Keratinocyte (primary cell): ENCODE results near the gene HIPK1. TPM values are rescaled to one million over a fixed set of nuclear protein-coding genes. Genes with fewer than 3 reads are reported as not detected.

Experiments used
- DNase-seq: peaks from one replicate; pipeline ENCODE4 v3.0.0-alpha.2; 2011; ENCODE audit warnings: low read depth, missing footprints, low spot score
- FAIRE-seq: peaks from 2 replicates; lab custom pipeline; 2011; peaks lifted over from hg19 to GRCh38; lab: Jason Lieb, UNC
- H2AFZ ChIP-seq: 2 replicates; pipeline ENCODE4 v1.6.0; 2012; ENCODE audit warnings: low read length, control low read depth, inconsistent platforms; ENCODE audit not compliant: control insufficient read depth
- H3K27ac ChIP-seq: 2 replicates; pipeline ENCODE4 v1.5.1; 2011; ENCODE audit warnings: low read length; ENCODE audit not compliant: control insufficient read depth, insufficient read depth
- H3K27me3 ChIP-seq: 3 replicates; pipeline ENCODE4 v1.6.0; 2011; ENCODE audit warnings: low read length; ENCODE audit not compliant: control insufficient read depth, insufficient read depth; ENCODE audit errors: extremely low read depth
- H3K36me3 ChIP-seq, 2 experiments: 2 replicates in 1 of 2; 3 replicates in 1 of 2; pipeline ENCODE4 v1.5.1; 2011; ENCODE audit warnings: low read length in 2 of 2, mild to moderate bottlenecking in 1 of 2; ENCODE audit not compliant: control insufficient read depth in 2 of 2, insufficient read depth in 2 of 2; ENCODE audit errors: extremely low read depth in 1 of 2
- H3K4me1 ChIP-seq: 3 replicates; pipeline ENCODE4 v1.5.1; 2011; ENCODE audit warnings: low read length; ENCODE audit not compliant: control insufficient read depth, insufficient read depth; ENCODE audit errors: extremely low read depth
- H3K4me2 ChIP-seq: 3 replicates; pipeline ENCODE4 v1.6.0; 2011; ENCODE audit warnings: low read depth, low read length; ENCODE audit not compliant: control insufficient read depth, insufficient read depth; ENCODE audit errors: extremely low read depth
- H3K4me3 ChIP-seq, 3 experiments: fragments of 200-600 bp in 1 of 3; sonication (generic) in 1 of 3; 2 replicates in 2 of 3; 3 replicates in 1 of 3; pipeline ENCODE4 v1.5.1; 2011 to 2016; ENCODE audit warnings: low read length in 3 of 3, mild to moderate bottlenecking in 3 of 3, control low read depth in 2 of 3, inconsistent platforms in 1 of 3, low read depth in 1 of 3, mixed read lengths in 1 of 3, mixed run types in 1 of 3, moderate library complexity in 1 of 3; ENCODE audit not compliant: control insufficient read depth in 2 of 3, insufficient read depth in 2 of 3; ENCODE audit errors: extremely low read depth in 1 of 3
- H3K79me2 ChIP-seq: 2 replicates; pipeline ENCODE4 v1.6.0; 2012; ENCODE audit warnings: low read length; ENCODE audit not compliant: control insufficient read depth, insufficient read depth
- H3K9ac ChIP-seq: 3 replicates; pipeline ENCODE4 v1.6.0; 2011; ENCODE audit warnings: low read length; ENCODE audit not compliant: control insufficient read depth, insufficient read depth; ENCODE audit errors: extremely low read depth
- H3K9me1 ChIP-seq: 3 replicates; pipeline ENCODE4 v1.6.0; 2011; ENCODE audit warnings: low read length; ENCODE audit not compliant: control insufficient read depth, insufficient read depth; ENCODE audit errors: extremely low read depth
- H3K9me3 ChIP-seq: 2 replicates; pipeline ENCODE4 v1.5.1; 2012; ENCODE audit warnings: low read depth, low read length; ENCODE audit not compliant: control insufficient read depth
- H4K20me1 ChIP-seq: 3 replicates; pipeline ENCODE4 v1.6.0; 2011; ENCODE audit warnings: low read length; ENCODE audit not compliant: control insufficient read depth, insufficient read depth; ENCODE audit errors: extremely low read depth
- EZH2 ChIP-seq: IDR thresholded peaks from one replicate; pipeline ENCODE4 v1.6.1; 2012; ENCODE audit warnings: inconsistent platforms, mild to moderate bottlenecking, low read length, moderate library complexity
- dilution Hi-C: fragments of 300-500 bp; cut with MboI; formaldehyde crosslinking; loops from one replicate; pipeline ENCODE4 v1.7.0; 2020; ENCODE audit warnings: low sequenced_read_pairs; ENCODE audit not compliant: extremely low pct_ligation_motif_present
- polyA plus RNA-seq, 5 experiments: library from polyadenylated mRNA; depleted of rRNA in 3 of 5; stranded (reverse) in 3 of 5; stranded (forward) in 1 of 5; unstranded in 1 of 5; fragments of >200 nt; gene quantifications; 1 replicate in 1 of 5; 2 replicates in 3 of 5; 3 replicates in 1 of 5; pipeline versions ENCODE4 v1.2.1 to v1.2.3, GENCODE V29; 2011 to 2012; ENCODE audit warnings: missing spikeins in 2 of 5, low read depth in 1 of 5, low replicate concordance in 1 of 5
- TF ChIP-seq, protein P1 (sequence below), 3 experiments: IDR thresholded peaks in 1 of 3; conservative IDR thresholded peaks in 1 of 3; optimal IDR thresholded peaks in 1 of 3; 2 replicates in 2 of 3; 3 replicates in 1 of 3; pipeline versions ENCODE3 to v1.5.1; 2011; ENCODE audit warnings: low read length in 3 of 3, mild to moderate bottlenecking in 3 of 3, moderate library complexity in 2 of 3, control low read depth in 1 of 3, inconsistent platforms in 1 of 3; ENCODE audit not compliant: insufficient read depth in 2 of 3; ENCODE audit errors: extremely low read depth in 1 of 3

The HIPK1 gene
- polyA plus RNA-seq, 1 donor (not counting 4 experiments of a cell fraction or from before 2014, with no cell fraction given), result 19.9 TPM

DNA sequence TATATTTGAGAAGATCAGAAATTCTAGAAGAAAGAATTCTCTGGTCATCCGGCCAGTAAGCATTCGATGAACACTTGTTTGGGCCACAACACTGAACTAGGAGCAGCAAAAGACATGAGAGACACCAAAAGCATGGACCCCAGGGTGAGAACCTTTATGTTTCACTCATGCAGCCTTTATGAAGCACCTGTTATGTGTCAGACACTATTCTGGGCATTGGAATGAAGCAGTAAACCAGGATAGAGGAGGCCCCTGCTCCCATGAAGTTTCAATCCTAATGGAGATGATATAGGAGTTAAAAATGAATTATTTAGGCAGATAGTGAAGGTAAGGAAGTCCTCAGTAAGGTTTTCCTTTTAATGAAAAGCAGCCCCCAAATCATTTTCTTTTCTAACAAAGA lies 93.8 kb downstream of the HIPK1 start:
- DNase-seq (no peak), FAIRE-seq (no peak)
- H3K4me2 ChIP-seq, result no peak overlapping the region
- H3K4me3 ChIP-seq, result no peak overlapping the region
- TF ChIP-seq, protein P1, sequence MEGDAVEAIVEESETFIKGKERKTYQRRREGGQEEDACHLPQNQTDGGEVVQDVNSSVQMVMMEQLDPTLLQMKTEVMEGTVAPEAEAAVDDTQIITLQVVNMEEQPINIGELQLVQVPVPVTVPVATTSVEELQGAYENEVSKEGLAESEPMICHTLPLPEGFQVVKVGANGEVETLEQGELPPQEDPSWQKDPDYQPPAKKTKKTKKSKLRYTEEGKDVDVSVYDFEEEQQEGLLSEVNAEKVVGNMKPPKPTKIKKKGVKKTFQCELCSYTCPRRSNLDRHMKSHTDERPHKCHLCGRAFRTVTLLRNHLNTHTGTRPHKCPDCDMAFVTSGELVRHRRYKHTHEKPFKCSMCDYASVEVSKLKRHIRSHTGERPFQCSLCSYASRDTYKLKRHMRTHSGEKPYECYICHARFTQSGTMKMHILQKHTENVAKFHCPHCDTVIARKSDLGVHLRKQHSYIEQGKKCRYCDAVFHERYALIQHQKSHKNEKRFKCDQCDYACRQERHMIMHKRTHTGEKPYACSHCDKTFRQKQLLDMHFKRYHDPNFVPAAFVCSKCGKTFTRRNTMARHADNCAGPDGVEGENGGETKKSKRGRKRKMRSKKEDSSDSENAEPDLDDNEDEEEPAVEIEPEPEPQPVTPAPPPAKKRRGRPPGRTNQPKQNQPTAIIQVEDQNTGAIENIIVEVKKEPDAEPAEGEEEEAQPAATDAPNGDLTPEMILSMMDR (optimal IDR thresholded peaks at IDR 0.05 in 1 of 3, IDR thresholded peaks at IDR 0.05 in 1 of 3, conservative IDR thresholded peaks at IDR 0.05 in 1 of 3; ENCODE audit: extremely low read depth in 1 of 3, insufficient read depth in 2 of 3, low read length in 3 of 3), result no peak
- no peak for TF ChIP-seq EZH2
- H3K27me3 ChIP-seq, result no peaks in the 10 kb centered on the region
- H3K4me1 ChIP-seq, result no peaks in the 10 kb centered on the region
- H3K9ac ChIP-seq, result no peak overlapping the region
- dilution Hi-C loops, result no loop called here
- H3K9me3 ChIP-seq, result no peaks in the 10 kb centered on the region
- no peaks in the 10 kb centered on the region for H3K36me3 ChIP-seq
- no peaks in the 10 kb centered on the region for H3K9me1 ChIP-seq
- no peaks in the 10 kb centered on the region for H4K20me1 ChIP-seq
- no peaks in the 10 kb centered on the region for H3K79me2 ChIP-seq
- H3K27ac ChIP-seq, result no peak overlapping the region
- no peak overlapping the region for H2AFZ ChIP-seq

DNA sequence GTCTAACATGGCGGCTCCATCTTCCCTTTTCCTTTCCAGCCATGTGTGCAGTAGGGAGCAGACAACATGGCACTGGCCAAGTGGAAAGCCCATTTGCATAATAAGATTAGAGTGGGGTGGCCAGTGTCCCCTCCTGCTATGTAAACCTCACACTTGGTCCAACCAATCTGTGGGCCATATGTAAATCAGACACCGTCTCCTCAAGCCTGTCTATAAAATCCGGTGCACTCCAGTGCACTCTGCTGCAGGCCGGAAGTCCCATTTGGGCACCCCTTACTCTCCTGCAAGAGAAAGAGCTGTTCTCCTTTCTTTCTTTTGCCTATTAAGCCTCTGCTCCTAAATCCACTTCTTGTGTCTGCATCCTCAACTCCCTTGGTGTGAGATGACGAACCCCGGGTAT lies 94.3 kb downstream of the HIPK1 start:
- DNase-seq, result no peak
- Histone ChIP-seq H3K9me3 (no peaks in the 10 kb centered on the region), H3K36me3 (no peaks in the 10 kb centered on the region), H3K9ac (no peak overlapping the region), H4K20me1 (no peaks in the 10 kb centered on the region), H3K9me1 (no peaks in the 10 kb centered on the region), H3K79me2 (no peaks in the 10 kb centered on the region), H3K27ac (no peak overlapping the region), H3K4me2 (no peak overlapping the region), H3K4me3 (no peak overlapping the region), H3K4me1 (no peaks in the 10 kb centered on the region), H2AFZ (no peak overlapping the region), H3K27me3 (no peaks in the 10 kb centered on the region)
- no peak for FAIRE-seq
- dilution Hi-C loops, result no loop called here
- TF ChIP-seq, protein P1 (optimal IDR thresholded peaks at IDR 0.05 in 1 of 3, IDR thresholded peaks at IDR 0.05 in 1 of 3, conservative IDR thresholded peaks at IDR 0.05 in 1 of 3; ENCODE audit: extremely low read depth in 1 of 3, insufficient read depth in 2 of 3, low read length in 3 of 3), result no peak
- TF ChIP-seq EZH2, result no peak
